Fibroblast of the conjunctiva (primary cell): ENCODE results near the gene CIBAR2.
"Not testable (repeated sequence)": the region's sequence is repeated elsewhere in the genome, so short reads cannot be mapped to it uniquely, and the experiment has no call there.

Source experiments
- DNase-seq: peaks from one replicate; pipeline ENCODE4 v3.0.0-alpha.2; 2010; ENCODE audit warnings: low read depth

Gene CIBAR2

GRCh38 chr16:85128079-85128837 lies 16.0 kb upstream of the CIBAR2 start:
- no peak for DNase-seq

DNA sequence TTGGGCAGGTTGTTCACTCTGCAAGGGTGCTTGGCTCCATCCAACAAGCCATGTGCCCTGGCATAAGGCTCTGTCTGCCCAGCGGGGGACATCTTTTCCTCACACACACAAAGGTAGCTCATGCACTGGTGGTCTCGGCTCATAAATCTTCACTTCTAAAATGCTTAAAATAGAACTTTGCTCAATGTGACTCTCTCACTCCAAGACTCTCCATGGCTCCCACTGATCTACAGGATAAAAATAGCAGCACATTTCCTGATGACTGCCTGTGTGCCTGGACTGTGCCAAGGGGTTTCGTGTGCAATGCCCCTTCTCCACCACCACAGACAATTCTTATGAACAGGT lies 15.1 kb upstream of the CIBAR2 start:
- DNase-seq = no peak

DNA sequence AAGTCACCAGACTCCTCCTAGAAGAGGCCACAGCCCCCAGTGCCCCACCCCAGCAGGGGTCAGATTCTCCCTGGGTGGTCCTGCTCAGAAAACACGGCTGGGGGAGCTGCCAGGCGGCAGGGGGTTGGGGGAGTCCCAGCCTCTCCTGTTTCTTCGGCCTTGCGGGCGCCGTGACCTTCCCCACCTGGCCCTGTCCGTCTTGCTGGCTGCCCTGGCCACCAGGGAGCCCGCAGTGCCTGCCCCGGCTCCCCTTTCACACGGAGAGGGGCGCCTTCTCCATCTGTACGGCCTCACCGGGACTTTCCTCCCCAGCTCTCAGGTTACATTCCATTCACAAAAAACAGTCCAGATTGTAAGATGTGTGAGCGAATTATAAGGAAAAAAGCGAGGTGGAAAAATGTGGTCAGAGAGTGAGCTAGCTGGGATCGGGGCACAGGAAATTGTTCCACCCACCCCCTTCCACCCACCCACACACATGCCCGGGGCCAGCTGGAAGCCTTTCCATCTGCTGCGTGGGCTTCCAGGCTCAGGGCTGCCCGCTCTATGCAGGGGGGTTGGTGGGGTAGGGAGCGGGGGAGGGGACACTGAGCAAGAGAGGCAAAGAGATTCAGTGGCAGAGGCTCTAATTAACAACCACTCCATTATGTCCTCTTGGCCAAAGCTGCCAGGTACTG lies 14.6 kb upstream of the CIBAR2 start:
- DNase-seq = peak; percentile 37

DNA sequence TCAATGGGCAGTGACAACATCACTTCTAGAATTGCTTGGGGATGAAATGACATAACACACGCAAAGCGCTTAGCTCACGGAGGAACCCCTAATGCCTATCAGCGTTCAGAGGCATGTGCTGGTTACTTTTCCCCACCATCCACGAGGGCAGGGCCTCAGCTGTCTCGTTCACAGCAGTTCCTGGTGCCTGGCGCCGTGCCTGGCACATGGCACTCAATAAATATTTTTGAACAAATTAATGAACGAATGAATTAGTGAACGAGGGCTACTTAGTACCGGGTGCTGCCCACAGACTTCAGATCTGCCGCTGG lies 14.1 kb upstream of the CIBAR2 start:
- no peak for DNase-seq

DNA sequence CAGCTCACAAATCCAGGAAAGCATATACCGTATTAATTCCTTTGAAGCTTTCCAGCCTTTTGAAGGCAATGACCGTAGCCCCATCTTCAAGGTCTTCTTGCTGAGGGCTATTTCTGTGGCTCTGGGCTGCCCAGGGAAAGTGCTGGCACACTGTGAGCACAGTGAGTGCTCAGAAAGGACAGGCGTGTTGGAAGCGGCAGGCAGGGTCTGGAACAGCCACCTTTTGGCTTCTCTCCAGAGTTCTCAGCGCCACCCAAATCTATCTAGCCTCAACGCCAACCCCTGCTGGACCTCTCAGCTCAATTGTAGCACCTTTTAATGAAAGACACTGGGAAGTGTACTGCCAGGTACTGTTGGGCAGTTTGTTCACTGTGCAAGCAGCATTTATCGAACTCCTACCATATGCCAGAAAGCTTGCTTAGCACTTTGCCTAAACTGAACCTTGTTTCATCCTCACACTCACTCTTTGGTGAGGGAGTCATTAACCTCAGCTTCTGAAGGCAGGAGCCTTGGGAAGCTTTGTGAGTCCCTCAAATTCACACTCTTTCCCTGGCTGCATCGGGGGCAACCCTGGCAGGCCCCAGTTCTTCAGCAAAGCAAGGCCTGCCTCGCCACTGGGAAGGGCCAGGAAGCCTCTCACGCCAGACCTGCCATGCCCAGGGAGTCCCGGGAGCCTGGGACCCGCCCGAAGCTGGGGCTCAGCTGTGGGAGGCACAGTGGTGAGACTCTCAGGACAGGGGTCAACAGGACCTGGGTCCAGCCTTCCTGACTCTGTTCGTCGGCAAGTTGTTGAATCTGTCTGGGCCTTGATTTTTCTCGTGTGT lies 13.5 kb upstream of the CIBAR2 start:
- DNase-seq = no peak

DNA sequence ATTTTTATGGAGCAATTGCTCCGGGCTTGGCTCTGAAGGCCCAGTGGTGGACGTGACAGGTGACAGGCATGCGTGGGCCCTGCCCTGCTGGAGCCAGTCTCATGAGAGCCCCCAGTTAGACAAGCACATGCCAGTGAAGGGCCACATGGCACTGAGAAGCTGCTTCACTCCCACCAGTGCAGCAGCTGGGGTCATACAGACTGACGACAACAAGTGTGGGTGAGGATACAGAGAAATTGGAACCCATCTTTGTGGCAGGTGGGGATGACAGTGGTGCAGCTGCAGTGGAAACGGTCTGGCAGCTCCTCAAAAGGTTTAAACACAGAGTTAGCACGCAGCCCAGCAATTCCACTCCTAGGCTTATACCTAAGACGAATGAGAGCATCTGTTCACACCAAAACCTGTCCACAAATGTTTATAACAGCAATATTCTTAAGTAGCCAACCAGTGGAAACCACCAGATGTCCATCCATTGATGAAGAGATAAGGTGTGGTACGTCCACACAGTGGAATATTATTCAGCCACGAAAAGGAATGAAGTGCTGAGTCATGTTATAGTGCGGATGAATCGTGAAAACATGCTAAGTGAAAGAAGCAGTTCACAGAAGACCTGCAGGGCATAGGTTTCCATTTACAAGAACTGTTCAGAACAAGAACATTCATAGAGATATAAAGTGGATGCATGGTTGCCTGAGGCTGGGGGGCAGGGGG lies 12.5 kb upstream of the CIBAR2 start:
- DNase-seq = no peak

- DNase-seq = peak; percentile 32
Measured at GRCh38 chr16:85123891-85124635, 11.8 kb upstream of the CIBAR2 start.

DNA sequence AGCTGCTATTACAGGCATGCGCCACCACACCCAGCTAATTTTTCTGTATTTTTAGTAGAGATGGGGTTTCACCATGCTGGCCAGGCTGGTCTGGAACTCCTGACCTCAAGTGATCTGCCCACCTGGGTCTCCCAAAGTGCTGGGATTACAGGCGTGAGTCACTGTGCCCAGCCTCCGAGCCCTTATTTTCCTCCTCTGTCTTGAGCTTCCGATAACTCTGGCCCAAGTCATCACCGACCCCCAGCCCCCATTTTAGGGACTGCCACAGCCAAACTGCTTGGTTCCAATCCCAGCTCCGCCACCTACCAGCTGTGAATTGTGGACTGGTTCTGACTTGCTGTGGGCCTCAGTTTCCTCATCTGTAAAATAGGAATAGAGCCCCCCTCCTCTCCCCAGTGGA lies 11.2 kb upstream of the CIBAR2 start:
- DNase-seq = not testable (repeated sequence)

GRCh38 chr16:85120006-85120340 lies 7.7 kb upstream of the CIBAR2 start:
- DNase-seq = no peak

DNA sequence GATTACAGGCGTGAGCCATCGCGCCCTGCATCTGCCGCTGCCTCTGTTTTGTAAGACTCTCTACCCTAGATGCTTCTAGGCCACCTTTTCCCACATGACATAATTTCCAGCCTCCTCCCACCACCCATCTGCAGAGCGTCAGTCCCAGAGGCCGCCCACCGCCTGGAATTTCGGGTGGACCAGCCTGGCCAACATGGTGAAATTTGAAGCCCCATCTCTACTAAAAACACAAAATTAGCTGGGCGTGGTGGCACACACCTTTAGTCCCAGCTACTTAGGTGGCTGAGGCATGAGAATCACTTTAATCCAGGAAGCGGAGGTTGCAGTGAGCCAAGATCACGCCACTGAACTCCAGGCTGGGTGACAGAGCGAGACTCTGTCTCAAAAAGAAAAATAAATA lies 5.1 kb upstream of the CIBAR2 start:
- DNase-seq = no peak

DNA sequence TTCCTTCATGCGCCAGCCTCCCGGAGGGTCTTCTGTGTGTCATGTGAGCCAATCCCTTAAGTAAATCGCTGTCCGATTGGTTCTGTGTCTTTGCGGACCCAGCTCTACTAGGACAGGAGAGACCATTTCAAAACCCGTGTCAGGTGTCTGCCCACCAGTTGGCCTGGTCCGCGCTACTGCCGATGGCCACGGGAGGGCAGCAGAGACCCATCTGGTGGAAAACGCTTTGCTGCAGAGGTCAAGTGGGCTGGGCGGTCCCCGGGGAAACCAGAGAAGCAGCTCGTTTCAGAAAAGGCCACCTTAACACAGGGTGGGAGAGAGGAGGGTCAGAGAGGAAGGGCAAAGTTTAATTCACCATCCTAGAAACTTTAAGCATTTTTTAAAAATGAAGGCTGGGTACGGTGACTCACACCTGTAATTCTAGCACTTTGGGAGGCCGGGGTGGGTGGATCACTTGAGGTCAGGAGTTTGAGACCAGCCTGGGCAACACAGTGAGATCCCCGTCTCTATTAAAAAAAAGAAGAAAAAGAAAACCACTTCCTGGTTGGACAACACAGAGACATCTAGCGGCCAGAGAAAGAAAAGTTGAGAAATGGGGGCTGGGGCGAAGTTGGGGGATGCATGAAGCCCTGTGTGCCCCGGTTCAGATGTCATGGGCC lies 2.8 kb upstream of the CIBAR2 start:
- DNase-seq = peak; percentile 65

DNA sequence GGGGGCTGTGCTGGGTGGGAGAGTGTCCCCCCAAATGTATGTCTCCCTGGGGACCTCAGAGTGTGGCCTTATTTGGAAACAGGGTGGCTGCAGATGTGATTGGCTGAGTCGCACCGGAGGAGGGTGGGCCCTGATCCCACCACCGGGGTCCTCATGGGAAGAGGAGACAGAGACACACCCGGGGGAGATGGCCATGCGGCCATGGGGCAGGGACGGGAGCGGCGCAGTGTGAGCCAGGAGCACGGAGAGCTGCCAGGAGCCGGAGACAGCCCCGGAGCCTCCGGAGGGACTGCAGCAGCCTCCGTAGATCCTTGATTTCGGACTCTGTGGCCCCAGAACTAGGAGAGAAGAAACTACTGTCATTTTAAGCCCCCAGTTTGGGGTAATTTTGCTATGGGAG lies 1.6 kb upstream of the CIBAR2 start:
- no peak for DNase-seq

DNA sequence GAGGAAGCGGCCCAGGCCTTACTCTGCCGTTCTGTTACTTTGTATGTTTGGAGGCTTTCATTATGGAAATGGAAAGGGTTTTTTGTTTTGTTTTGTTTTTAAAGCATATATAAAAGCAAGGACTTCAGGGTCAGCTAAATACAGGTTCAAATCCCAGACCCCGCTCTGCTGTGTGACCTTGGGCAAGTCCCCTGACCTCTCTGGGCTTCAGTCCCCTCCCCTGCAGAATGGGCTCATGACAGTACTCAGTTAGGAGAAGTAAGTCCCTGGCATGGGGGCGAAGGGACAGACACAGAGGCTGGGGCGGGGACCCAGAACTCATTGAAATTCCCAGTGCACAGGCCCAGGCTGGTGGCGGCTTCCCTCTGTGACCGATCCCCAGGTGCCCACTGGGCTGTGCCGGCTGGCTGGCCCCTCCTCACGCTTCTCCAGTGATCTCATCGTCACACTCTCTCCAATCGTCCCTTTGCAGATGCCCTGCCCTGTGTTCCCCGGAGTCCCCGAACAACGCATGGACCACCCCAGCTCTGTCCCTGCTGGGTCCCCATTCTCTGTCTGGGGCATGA lies 979 bp upstream of the CIBAR2 start:
- DNase-seq = no peak

DNA sequence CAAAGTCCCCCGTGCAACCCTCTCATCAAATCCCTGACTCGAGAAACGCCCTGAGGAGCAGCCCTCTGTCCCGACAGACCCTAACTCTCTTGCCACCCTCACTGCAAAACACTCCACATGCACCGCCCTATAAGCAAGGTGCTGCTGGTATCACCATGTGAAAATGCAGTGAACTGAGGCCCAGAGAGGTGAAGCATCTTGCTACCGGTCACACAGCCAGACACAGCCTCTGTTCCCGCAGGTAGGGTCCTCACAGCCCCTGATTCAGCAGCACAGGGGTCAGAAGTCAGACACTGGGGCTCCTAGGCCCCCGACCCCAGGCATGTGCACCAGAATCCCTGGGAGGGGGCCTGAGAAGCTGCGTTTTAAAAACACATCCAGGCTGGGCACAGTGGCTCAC lies 1.1 kb downstream of the CIBAR2 start:
- DNase-seq = no peak

DNA sequence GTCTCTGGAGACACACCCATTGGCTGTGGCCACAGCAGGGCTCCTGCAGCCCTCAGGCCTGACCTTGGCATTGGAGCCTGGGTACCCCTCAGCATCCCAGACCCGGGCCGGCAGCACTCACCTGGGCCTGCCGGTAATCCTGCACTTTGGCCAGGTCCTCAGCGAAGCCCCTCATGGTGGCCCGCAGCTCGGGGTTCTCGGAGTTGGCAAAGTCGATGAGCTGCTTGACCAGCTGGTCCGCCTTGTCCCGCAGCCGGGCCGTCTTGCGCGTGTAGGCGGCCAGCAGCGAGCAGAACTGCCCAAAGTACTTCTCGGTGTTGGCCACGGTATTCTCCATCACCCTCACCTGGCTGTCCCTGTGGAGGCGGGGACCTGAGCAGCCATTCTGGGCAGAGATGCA lies 2.2 kb downstream of the CIBAR2 start:
- no peak for DNase-seq

- no peak for DNase-seq
Measured at GRCh38 chr16:85107532-85107931, 4.7 kb downstream of the CIBAR2 start.

DNA sequence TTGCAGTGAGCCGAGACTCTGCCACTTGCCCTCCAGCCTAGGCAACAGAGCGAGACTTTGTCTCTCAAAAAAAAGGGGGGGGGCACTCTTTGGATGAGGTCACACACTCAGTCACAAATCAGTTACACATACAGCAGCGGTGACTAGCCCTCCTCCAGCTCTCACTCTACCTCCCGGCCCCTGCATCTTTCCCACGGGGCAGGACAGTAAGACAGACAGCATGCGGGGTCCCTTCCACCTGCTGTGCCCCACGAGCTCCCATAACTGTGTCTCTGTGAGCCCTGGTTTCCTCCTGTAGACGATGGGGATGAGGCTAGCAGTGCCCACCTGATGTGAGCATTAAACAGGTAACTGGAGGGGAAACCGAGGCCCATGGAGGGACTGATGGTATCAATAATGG lies 5.2 kb downstream of the CIBAR2 start:
- no peak for DNase-seq

GRCh38 chr16:85105475-85105874 lies 6.8 kb downstream of the CIBAR2 start:
- no peak for DNase-seq

DNA sequence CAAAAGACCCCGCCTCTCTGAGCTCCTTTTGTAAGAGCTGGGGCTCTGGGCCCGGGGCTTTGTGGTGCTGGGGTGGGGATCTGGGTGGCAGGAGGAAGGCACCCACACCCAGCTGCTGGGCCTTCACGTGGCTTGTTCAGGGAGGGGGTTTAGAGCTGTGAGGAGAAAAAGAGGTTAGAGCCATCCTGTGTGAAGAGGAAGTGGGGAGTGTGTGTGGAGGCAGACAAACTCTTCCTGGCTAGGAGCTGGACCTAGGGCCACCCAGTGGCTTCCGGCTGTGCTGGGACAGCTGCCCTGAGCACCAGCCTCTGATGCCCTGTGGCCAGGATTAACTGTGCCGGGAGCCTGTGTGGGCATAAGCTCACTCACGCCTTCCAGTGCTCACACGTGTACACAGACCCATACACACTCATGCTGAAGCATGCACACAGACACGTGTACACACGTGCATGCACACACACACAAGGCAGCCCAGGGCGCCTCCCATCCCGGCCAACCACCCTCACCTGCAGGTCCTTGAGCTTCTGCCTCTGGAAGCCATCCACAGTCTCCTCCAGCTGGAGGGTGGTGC lies 7.4 kb downstream of the CIBAR2 start:
- DNase-seq = no peak

DNA sequence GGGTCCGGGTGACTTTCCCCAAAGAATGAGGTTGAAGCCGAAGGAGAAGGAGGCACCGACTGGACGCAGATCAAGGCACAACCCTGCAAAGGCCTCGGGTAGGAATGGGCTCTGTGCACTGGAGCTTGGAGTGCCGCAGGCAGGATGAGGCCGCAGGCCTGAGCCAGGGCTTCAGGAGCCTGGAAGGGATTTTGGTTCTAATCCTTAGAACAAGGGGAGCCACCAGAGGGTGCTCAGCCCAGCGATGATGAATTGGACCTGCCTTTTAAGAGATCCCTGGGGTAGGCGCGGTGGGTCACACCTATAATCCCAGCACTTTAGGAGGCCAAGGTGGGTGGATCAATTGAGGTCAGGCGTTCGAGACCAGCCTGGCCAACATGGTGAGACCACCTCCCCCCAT lies 8.1 kb downstream of the CIBAR2 start:
- no peak for DNase-seq
